ENCODE measurements around the gene ADAM8.
"Not testable (repeated sequence)": the region's sequence is repeated elsewhere in the genome, so short reads cannot be mapped to it uniquely, and the experiment has no call there.

GRCh38 chr10:133265052-133265451 is 11.6 kb downstream of the ADAM8 start:
- not testable (repeated sequence) for TF ChIP-seq CTCF, POLR2A (IDR thresholded peaks at IDR 0.05)
